Natural killer cell (primary cell): ENCODE results near the gene FZR1. TPM values are rescaled to one million over a fixed set of nuclear protein-coding genes. Genes with fewer than 3 reads are reported as not detected.

Experiments used
- ATAC-seq, 3 donors: fragments of 150-1000 bp in 2 of 3; fragments of 200-7000 bp in 1 of 3; cut with Tn5 transposase; 1 replicate in 1 of 3; 2 replicates in 2 of 3; pipeline ENCODE4 v1.10.0; 2021; ENCODE audit warnings: mild to moderate bottlenecking in 2 of 3, moderate library complexity in 2 of 3
- DNase-seq, 2 donors: peaks; one replicate each; pipeline versions ENCODE4 v3.0.0 to v3.0.0-alpha.2; 2013 to 2021; ENCODE audit warnings: mixed read lengths in 1 of 2
- H3K27ac ChIP-seq: one replicate; pipeline ENCODE4 v1.5.1; 2013; ENCODE audit warnings: mild to moderate bottlenecking, low read length
- H3K27me3 ChIP-seq: one replicate; pipeline ENCODE4 v1.6.1; 2013; ENCODE audit warnings: low read length; ENCODE audit not compliant: control insufficient read depth, insufficient read depth
- H3K36me3 ChIP-seq: one replicate; pipeline ENCODE4 v1.6.1; 2013; ENCODE audit warnings: low read length; ENCODE audit not compliant: control insufficient read depth, insufficient read depth
- H3K4me1 ChIP-seq: one replicate; pipeline ENCODE4 v1.6.1; 2013; ENCODE audit warnings: low read length; ENCODE audit not compliant: control insufficient read depth, insufficient read depth
- H3K4me3 ChIP-seq: one replicate; pipeline ENCODE4 v1.5.1; 2013; ENCODE audit warnings: low read length
- H3K9me3 ChIP-seq: one replicate; pipeline ENCODE4 v1.6.1; 2013; ENCODE audit warnings: low read length; ENCODE audit not compliant: control insufficient read depth, insufficient read depth
- H3K27ac Mint-ChIP-seq, 2 donors: one replicate each; pipeline ENCODE4 v1.8.0; 2022; ENCODE audit warnings: mild to moderate bottlenecking in 2 of 2, mixed read lengths in 2 of 2, moderate library complexity in 1 of 2
- H3K27me3 Mint-ChIP-seq, 2 donors: one replicate each; pipeline ENCODE4 v1.8.0; 2022; ENCODE audit warnings: low read depth in 2 of 2, mixed read lengths in 2 of 2
- H3K36me3 Mint-ChIP-seq: one replicate; pipeline ENCODE4 v1.8.0; 2022; ENCODE audit warnings: mixed read lengths
- H3K4me1 Mint-ChIP-seq, 2 donors: one replicate each; pipeline ENCODE4 v1.8.0; 2022; ENCODE audit warnings: mixed read lengths in 2 of 2
- H3K4me3 Mint-ChIP-seq: one replicate; pipeline ENCODE4 v1.8.0; 2022; ENCODE audit warnings: mild to moderate bottlenecking, moderate library complexity, mixed read lengths
- H3K9me3 Mint-ChIP-seq, 2 donors: one replicate each; pipeline ENCODE4 v1.8.0; 2022; ENCODE audit warnings: mixed read lengths in 2 of 2
- WGBS: methylation state at CpG from one replicate; pipeline ENCODE4 v1.1.7; 2013; ENCODE audit warnings: missing lambda C conversion rate; ENCODE audit not compliant: insufficient coverage; 5-methylcytosine and 5-hydroxymethylcytosine counted together
- intact Hi-C: fragments of 100-400 bp; cut with micrococcal nuclease; formaldehyde crosslinking; loops from one replicate; pipeline ENCODE4 v1.14.2; 2022
- total RNA-seq, 4 donors: library from RNA; stranded (reverse); fragments of 120-200 nt in 1 of 4; gene quantifications; one replicate each; pipeline versions ENCODE4 v1.2.3 to v1.2.4, GENCODE V29; 2013 to 2022
- TF ChIP-seq, protein P1 (sequence below): fragments of 200-600 bp; IDR thresholded peaks from one replicate; pipeline ENCODE4 v1.8.0; 2022; ENCODE audit warnings: antibody characterized with exemption

The FZR1 gene
- total RNA-seq, 3 donors from 2014 or later (not counting 1 experiment from before 2014, with no cell fraction given) = 89.1 to 98.3 (median 91.4) TPM

DNA sequence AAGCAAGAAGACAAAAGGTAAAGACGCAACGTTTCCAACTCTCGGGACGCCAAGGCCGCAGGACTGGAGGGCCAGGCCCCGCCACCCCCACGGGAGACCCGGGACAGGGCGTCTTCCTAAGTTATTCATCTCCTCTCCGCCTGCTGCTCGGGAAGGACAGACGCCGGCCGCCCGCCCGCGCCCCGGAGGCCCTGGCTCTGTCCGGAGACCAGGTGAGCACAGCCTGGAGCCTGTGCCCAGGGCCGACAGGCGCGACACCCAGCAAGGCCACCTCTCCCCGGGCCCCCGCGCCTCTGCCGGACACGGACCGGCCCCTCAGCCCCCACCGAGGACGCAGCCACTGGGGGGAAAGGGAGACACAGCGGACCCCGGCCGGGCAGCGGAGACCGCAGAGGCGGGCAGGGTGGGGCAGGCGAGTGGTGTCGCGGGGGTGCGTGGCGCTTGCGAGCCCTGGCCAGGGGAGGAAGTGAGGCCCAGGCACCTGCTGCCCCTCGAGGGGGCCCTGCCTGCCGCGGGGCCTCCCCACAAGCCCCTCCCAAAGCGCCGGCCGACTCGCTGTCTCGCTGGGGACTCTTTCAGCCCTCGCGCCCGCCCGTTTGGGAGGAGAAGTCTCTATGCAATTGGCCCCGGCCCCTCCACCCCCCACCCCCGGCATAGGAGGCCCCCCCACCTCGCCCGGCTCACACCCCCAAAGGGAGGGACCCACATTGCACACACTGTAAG lies 43.0 kb upstream of the FZR1 start:
- DNase-seq = no peak
- TF ChIP-seq, protein P1, sequence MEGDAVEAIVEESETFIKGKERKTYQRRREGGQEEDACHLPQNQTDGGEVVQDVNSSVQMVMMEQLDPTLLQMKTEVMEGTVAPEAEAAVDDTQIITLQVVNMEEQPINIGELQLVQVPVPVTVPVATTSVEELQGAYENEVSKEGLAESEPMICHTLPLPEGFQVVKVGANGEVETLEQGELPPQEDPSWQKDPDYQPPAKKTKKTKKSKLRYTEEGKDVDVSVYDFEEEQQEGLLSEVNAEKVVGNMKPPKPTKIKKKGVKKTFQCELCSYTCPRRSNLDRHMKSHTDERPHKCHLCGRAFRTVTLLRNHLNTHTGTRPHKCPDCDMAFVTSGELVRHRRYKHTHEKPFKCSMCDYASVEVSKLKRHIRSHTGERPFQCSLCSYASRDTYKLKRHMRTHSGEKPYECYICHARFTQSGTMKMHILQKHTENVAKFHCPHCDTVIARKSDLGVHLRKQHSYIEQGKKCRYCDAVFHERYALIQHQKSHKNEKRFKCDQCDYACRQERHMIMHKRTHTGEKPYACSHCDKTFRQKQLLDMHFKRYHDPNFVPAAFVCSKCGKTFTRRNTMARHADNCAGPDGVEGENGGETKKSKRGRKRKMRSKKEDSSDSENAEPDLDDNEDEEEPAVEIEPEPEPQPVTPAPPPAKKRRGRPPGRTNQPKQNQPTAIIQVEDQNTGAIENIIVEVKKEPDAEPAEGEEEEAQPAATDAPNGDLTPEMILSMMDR = no peak
- H3K9me3 Mint-ChIP-seq = no peaks in the 10 kb centered on the region
- H3K36me3 Mint-ChIP-seq = no peaks in the 10 kb centered on the region
- peaks cover 0 to 10% of the 10 kb centered on the region in 2 donors for H3K4me1 Mint-ChIP-seq
- ATAC-seq = no peak
- WGBS = 93% methylated on average over 45 of the region's 58 CpGs
- no peak overlapping the region for H3K4me3 ChIP-seq
- H3K27me3 ChIP-seq = no peaks in the 10 kb centered on the region
- no peak overlapping the region for H3K4me3 Mint-ChIP-seq
- H3K36me3 ChIP-seq = no peaks in the 10 kb centered on the region
- no peak overlapping the region for H3K27ac Mint-ChIP-seq
- no peaks in the 10 kb centered on the region for H3K27me3 Mint-ChIP-seq
- intact Hi-C loops = no loop called here
- H3K27ac ChIP-seq = no peak overlapping the region
- H3K9me3 ChIP-seq = peaks cover 3% of the 10 kb centered on the region
- peaks cover 4% of the 10 kb centered on the region for H3K4me1 ChIP-seq

DNA sequence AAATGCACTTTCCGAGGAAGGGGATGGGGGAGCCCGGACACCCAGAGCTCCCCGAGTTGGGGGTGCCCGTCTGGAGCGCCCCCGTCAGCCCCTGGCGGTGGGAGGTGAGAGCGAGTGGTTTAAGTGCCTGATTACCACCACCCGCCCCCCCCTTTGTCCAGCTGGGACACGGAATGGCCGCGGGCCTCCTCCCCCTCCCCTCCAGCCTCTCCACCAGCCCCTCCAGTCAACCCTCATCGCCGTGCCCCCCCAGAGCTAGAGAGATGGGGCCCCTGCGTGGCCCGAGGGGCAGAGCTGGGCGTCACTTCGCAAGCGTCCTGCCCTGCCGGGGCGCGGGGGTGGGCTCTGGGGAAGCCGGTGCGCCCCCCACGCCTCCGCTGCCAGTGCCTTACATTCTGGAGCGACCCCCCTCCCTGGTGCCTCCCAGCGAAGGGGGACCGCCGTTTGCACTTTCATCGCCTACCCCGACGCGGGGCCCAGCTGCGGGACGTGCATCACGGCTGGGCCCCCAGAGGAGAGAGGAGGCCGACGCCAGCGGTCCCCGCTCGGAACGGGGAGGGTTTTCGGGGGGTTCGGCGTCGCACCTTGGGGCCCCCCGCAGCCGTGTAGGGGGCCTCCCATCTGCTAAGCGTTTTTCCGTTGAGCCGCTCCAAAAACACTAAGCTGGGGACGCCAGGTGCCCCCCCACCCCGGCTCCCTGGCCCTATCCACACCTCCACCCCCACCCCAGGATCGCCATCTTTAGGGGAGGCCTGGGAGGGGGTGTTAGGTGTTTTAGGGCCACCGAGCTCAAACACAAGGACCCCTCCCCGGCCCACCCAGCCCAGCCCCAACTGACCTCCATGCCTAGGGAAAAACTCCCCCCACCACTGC lies 42.2 kb upstream of the FZR1 start:
- H3K27ac ChIP-seq = no peak overlapping the region
- no peaks in the 10 kb centered on the region for H3K36me3 ChIP-seq
- H3K9me3 Mint-ChIP-seq = no peaks in the 10 kb centered on the region
- peaks cover 0 to 5% of the 10 kb centered on the region in 2 donors for H3K4me1 Mint-ChIP-seq
- H3K4me3 ChIP-seq = no peak overlapping the region
- DNase-seq (no peak), ATAC-seq (no peak)
- H3K4me1 ChIP-seq = peaks cover 4% of the 10 kb centered on the region
- no peak overlapping the region for H3K27ac Mint-ChIP-seq
- no peaks in the 10 kb centered on the region for H3K36me3 Mint-ChIP-seq
- no peaks in the 10 kb centered on the region for H3K27me3 Mint-ChIP-seq
- H3K27me3 ChIP-seq = no peaks in the 10 kb centered on the region
- intact Hi-C loops = no loop called here
- TF ChIP-seq, protein P1 = no peak
- H3K9me3 ChIP-seq = peaks cover 3% of the 10 kb centered on the region
- WGBS = 95% methylated on average over 52 of the region's 57 CpGs
- no peak overlapping the region for H3K4me3 Mint-ChIP-seq

DNA sequence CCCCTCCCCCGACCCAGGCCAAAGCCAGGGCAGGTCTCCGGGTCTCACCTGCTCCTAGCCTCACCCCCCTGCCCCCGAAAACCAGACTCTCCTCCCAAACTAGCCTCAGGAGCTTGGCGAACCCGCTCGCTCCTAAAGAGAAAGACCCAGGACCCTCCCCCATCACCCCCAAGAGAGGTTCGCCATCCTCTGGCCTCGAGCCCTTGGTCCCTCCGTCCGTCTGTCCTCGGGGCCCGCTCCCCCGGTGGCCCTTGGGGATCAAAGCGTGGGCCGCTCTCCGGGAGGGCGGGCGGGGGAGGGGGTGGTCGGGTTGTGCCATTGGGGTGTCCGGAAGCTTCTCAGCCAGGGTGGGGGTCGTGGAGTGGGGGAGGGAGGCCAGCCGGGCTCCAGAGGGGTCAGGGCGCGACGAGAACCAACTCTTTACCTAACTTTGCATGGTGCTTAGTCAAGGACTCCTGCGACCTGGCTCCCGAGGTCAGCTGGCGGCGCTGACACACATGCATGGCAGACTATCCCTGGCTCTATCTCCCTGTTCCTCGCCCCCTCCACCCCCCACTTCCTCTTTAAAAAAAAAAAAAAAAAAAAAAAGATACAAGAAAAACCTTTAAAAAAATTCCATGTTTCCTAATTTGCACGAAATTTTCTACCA lies 41.4 kb upstream of the FZR1 start:
- intact Hi-C loops = no loop called here
- DNase-seq (no peak), ATAC-seq (no peak)
- Histone ChIP-seq H3K36me3 (no peaks in the 10 kb centered on the region), H3K4me1 (no peaks in the 10 kb centered on the region), H3K9me3 (peaks cover 3% of the 10 kb centered on the region), H3K27ac (no peak overlapping the region), H3K4me3 (no peak overlapping the region), H3K27me3 (no peaks in the 10 kb centered on the region)
- Mint-ChIP-seq H3K9me3 (no peaks in the 10 kb centered on the region), H3K4me3 (no peak overlapping the region), H3K27ac (no peak overlapping the region), H3K4me1 (no peaks in the 10 kb centered on the region), H3K36me3 (no peaks in the 10 kb centered on the region), H3K27me3 (no peaks in the 10 kb centered on the region)
- TF ChIP-seq, protein P1 = no peak
- WGBS = 95% methylated on average over 24 of the region's 31 CpGs
